ENCODE data around the gene PANK1.

GRCh38 chr10:89575031-89575430, 70.0 kb downstream of the PANK1 start:
- no peak for TF ChIP-seq EZH2 (optimal IDR thresholded peaks at IDR 0.05; ENCODE audit: low read depth, low read length)
- TF ChIP-seq CTCF (IDR thresholded peaks at IDR 0.05; ENCODE audit: low read length) = no peak
